Osteocyte (in vitro differentiated cells): ENCODE data around the gene LYZL2. TPM values are rescaled to one million over a fixed set of nuclear protein-coding genes. Genes with fewer than 3 reads are reported as not detected.
"Not testable (repeated sequence)": the region's sequence is repeated elsewhere in the genome, so short reads cannot be mapped to it uniquely, and the experiment has no call there.

Source experiments
- DNase-seq: peaks from one replicate; pipeline ENCODE4 v3.0.0; 2021; ENCODE audit warnings: mixed read lengths; ENCODE audit not compliant: unreplicated experiment; ENCODE audit errors: extremely low spot score
- H3K27ac Mint-ChIP-seq: one replicate; pipeline ENCODE4 v1.8.0; 2021; ENCODE audit warnings: mild to moderate bottlenecking, mixed read lengths; ENCODE audit not compliant: unreplicated experiment
- H3K27me3 Mint-ChIP-seq: one replicate; pipeline ENCODE4 v1.8.0; 2021; ENCODE audit warnings: mixed read lengths; ENCODE audit not compliant: unreplicated experiment
- H3K36me3 Mint-ChIP-seq: one replicate; pipeline ENCODE4 v1.8.0; 2021; ENCODE audit warnings: mixed read lengths; ENCODE audit not compliant: unreplicated experiment
- H3K4me1 Mint-ChIP-seq: one replicate; pipeline ENCODE4 v1.8.0; 2021; ENCODE audit warnings: mixed read lengths; ENCODE audit not compliant: unreplicated experiment
- H3K4me3 Mint-ChIP-seq: one replicate; pipeline ENCODE4 v1.8.0; 2021; ENCODE audit warnings: mild to moderate bottlenecking, moderate library complexity, mixed read lengths; ENCODE audit not compliant: unreplicated experiment
- H3K9me3 Mint-ChIP-seq: one replicate; pipeline ENCODE4 v1.8.0; 2021; ENCODE audit warnings: mixed read lengths; ENCODE audit not compliant: unreplicated experiment
- CTCF ChIP-seq: fragments of 200-600 bp; sonication (generic); IDR thresholded peaks from 2 replicates; pipeline ENCODE4 v1.5.0; 2021; ENCODE audit warnings: antibody characterized with exemption, mild to moderate bottlenecking, moderate library complexity
- total RNA-seq: library from RNA; stranded (reverse); gene quantifications from 2 replicates; pipeline ENCODE4 v1.2.1, GENCODE V29; 2021

The LYZL2 gene
- total RNA-seq, 1 donor from 2014 or later = not detected

GRCh38 chr10:30671026-30671616 lies 41.6 kb upstream of the LYZL2 start:
- Mint-ChIP-seq H3K36me3 (no peaks in the 10 kb centered on the region), H3K27ac (no peak overlapping the region), H3K9me3 (no peaks in the 10 kb centered on the region), H3K27me3 (no peaks in the 10 kb centered on the region), H3K4me3 (peak overlapping the region; percentile 42), H3K4me1 (peaks cover 16% of the 10 kb centered on the region)
- DNase-seq = no peak
- TF ChIP-seq CTCF = peak; percentile 80

DNA sequence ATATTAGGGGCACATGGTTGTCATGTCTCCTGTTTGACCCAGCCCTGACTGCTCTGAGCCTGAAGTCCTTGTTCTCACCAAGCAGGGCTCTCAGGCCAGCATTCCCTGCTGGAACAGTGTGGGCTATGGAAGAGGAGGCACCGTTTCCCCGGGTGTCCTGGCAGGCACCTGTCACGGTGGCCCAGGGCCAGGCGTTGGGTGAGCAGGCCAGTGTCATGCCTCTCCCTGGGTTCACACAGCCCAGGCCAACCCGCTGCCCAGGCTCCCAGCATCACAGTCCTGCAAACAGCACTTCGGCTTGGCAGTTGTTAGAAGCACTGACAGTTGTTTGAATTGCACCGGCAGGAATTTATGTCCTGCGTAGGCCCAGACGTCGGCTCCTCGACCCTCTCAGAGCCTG lies 38.4 kb upstream of the LYZL2 start:
- DNase-seq, H3K27ac Mint-ChIP-seq, H3K27me3 Mint-ChIP-seq, H3K9me3 Mint-ChIP-seq, H3K4me3 Mint-ChIP-seq, H3K36me3 Mint-ChIP-seq: not testable (repeated sequence)
- H3K4me1 Mint-ChIP-seq = peaks cover 11% of the 10 kb centered on the region

GRCh38 chr10:30663403-30663802 lies 33.9 kb upstream of the LYZL2 start:
- not testable (repeated sequence) for H3K27ac Mint-ChIP-seq, H3K4me3 Mint-ChIP-seq, H3K36me3 Mint-ChIP-seq, DNase-seq, H3K4me1 Mint-ChIP-seq, H3K9me3 Mint-ChIP-seq
- H3K27me3 Mint-ChIP-seq = peaks cover 16% of the 10 kb centered on the region

DNA sequence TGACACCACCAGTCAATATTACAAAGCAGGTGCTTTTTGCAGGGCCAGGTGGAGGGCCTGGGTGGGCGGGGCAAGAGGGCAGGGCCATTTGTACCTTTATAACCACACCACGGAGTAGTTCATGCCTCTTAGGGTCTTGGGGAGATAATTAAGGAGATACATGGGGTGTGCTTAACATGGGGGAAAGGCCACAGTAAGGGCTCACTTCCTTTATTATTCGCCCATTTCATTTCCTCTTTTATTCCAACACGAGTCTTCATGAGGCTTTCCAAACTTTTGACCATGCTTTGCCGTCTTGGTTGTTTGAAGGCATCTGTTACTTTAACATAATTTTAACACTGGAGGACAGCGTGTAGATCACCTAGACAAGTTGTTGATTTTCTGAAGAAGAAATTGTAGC lies 33.3 kb upstream of the LYZL2 start:
- no peak for TF ChIP-seq CTCF
- Mint-ChIP-seq H3K36me3 (no peaks in the 10 kb centered on the region), H3K4me3 (no peak overlapping the region), H3K9me3 (no peaks in the 10 kb centered on the region), H3K4me1 (no peaks in the 10 kb centered on the region), H3K27me3 (peaks cover 21% of the 10 kb centered on the region), H3K27ac (no peak overlapping the region)
- no peak for DNase-seq

DNA sequence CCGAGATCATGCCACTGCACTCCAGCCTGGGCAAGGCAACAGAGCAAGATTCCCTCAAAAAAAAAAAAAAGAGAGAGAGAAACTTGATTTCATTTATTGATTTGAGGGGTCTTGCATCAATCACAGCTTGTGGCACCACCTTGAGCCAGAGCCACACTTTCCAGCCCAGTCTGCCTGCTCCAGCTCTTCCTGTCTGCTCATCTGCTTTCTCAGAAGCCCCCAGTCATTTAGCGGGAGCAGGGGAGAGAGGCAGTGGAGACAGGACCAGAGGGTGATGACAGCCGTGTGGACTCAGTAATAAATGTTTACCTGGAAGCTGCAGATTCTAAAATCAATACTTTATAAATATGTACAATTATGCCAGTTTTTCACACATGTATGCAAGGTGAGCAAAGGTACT lies 30.8 kb upstream of the LYZL2 start:
- not testable (repeated sequence) for H3K4me3 Mint-ChIP-seq, H3K27ac Mint-ChIP-seq, H3K9me3 Mint-ChIP-seq, H3K4me1 Mint-ChIP-seq, DNase-seq, H3K36me3 Mint-ChIP-seq
- H3K27me3 Mint-ChIP-seq = peaks cover 43% of the 10 kb centered on the region

DNA sequence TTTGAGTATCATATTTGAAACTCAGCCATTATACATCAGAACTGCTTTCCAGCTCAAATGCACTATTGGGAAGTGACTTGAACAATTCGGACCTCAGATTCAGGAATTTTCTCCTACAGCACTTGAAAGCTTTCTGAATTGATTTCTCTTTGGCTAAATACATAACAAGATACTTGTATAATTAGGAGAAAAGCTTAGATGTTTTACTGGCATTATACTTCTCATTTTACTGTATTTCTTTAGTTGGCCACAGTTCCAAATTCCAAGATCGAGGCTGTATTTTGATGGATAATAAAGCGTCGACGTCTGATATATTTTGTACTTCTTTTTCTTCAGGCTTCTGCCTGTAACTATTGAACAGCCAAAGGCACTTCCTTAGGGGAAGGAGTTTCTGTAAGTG lies 26.7 kb upstream of the LYZL2 start:
- peaks cover 47% of the 10 kb centered on the region for H3K27me3 Mint-ChIP-seq
- no peak overlapping the region for H3K4me3 Mint-ChIP-seq
- no peaks in the 10 kb centered on the region for H3K36me3 Mint-ChIP-seq
- DNase-seq = no peak
- no peaks in the 10 kb centered on the region for H3K9me3 Mint-ChIP-seq
- peaks cover 3% of the 10 kb centered on the region for H3K4me1 Mint-ChIP-seq
- no peak for TF ChIP-seq CTCF
- H3K27ac Mint-ChIP-seq = no peak overlapping the region

DNA sequence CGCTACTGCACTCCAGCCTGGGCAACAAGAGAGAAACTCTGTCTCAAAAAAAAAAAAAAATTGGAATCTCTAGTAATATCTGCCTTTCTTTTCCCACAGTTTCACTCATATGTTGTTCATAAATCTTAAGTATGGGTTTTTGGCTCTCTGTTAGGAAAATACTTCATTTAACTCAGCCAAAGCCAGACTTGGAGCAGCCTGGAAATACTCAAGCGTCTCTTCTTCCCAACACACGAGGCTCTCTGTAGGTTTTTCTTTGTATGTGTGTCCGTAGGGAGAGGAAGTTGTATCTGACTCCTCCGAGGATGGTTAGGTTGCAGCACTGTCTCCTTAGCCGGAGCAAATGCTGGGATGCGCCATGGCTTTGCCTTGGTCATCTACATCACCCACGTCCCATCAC lies 25.4 kb upstream of the LYZL2 start:
- not testable (repeated sequence) for H3K4me3 Mint-ChIP-seq, H3K9me3 Mint-ChIP-seq, H3K4me1 Mint-ChIP-seq, DNase-seq, H3K27ac Mint-ChIP-seq, H3K36me3 Mint-ChIP-seq
- peaks cover 45% of the 10 kb centered on the region for H3K27me3 Mint-ChIP-seq

DNA sequence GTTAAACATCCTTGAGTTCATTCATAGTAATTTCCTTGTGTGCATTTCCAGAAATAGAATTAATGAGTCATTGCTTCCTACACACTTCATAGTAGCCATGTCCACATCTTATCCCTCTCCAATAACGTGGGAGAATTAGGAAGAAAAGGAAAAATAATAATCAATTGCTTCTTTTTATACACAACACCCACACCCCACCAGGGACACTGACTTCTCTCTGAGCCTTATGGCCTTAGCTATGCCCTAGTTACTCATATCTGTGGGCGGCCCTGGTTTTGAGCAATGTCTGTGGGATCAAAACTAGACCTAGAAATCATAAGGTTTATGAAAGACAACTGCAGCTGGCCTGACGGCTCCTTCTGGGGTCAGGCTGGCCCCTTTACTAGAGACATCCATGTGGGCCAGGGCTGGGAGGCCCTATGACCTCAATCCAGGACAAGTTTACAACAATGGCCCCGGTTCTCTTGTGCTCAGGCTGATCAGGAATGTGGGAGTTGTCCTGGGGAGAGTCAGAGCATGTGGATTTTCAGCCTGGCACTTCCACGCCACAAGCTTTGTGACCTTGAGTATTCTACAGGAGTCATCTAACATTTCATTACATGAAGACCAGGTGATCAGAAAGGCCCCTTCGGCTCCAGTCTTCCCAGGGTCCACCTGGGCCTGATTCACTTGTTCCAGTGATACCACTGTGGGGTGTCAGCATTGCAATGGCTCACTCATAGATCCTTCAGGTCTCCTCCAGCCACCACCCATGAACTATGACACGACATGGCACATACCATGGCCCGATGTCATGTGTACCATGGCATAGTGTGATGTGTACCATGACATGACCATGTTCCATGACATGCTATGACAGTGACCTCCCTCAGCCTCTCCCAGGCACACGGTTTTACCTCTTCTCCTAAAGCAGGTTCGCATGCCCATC lies 22.2 kb upstream of the LYZL2 start:
- not testable (repeated sequence) for DNase-seq, H3K4me3 Mint-ChIP-seq, H3K9me3 Mint-ChIP-seq, H3K36me3 Mint-ChIP-seq, H3K4me1 Mint-ChIP-seq
- H3K27me3 Mint-ChIP-seq = peaks cover 21% of the 10 kb centered on the region
- H3K27ac Mint-ChIP-seq = peak overlapping the region; percentile 31
